B cell (primary cell): Measurements from ENCODE around the gene TAF5L.

Experiments
- EZH2 ChIP-seq: IDR thresholded peaks from 2 replicates; pipeline ENCODE4 v1.6.1; 2012; ENCODE audit warnings: borderline replicate concordance, low read depth, mild to moderate bottlenecking, moderate library complexity, low read length; ENCODE audit not compliant: insufficient read depth, poor library complexity, severe bottlenecking
- TF ChIP-seq, protein P1 (sequence below): fragments of 200-600 bp; IDR thresholded peaks from one replicate; pipeline ENCODE4 v1.8.0; 2022; ENCODE audit warnings: antibody characterized with exemption, mild to moderate bottlenecking

DNA sequence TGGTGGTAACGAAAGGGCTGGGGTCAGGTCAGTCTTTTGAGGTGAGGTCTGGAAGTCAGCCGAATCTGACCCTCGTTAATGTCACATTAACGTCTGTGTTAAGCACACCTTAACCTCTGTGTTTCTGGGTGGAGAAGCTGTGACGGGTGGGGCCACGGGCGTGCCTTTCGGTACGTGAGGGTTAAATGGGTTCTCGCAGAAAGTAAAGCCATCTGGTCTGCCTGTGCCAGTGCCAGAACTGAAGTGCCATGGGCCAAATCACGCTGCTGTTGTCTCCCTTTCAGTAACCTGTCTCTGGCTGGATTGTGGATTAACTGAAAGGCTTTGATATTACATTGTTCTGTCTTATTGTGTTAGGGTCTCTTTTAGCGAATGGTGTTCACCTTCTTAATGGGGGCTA lies 14.5 kb upstream of the TAF5L start:
- TF ChIP-seq, protein P1, sequence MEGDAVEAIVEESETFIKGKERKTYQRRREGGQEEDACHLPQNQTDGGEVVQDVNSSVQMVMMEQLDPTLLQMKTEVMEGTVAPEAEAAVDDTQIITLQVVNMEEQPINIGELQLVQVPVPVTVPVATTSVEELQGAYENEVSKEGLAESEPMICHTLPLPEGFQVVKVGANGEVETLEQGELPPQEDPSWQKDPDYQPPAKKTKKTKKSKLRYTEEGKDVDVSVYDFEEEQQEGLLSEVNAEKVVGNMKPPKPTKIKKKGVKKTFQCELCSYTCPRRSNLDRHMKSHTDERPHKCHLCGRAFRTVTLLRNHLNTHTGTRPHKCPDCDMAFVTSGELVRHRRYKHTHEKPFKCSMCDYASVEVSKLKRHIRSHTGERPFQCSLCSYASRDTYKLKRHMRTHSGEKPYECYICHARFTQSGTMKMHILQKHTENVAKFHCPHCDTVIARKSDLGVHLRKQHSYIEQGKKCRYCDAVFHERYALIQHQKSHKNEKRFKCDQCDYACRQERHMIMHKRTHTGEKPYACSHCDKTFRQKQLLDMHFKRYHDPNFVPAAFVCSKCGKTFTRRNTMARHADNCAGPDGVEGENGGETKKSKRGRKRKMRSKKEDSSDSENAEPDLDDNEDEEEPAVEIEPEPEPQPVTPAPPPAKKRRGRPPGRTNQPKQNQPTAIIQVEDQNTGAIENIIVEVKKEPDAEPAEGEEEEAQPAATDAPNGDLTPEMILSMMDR: no peak
- no peak for TF ChIP-seq EZH2
